OCI-LY3 (cell line): ENCODE results near the gene INAFM1.

Experiments
- CTCF ChIP-seq: fragments of 200-600, 300-600 bp; sonication (generic); IDR thresholded peaks from 2 replicates; pipeline ENCODE4 v1.5.1; 2014; ENCODE audit warnings: antibody characterized with exemption, low read length, low read depth
- EZH2phosphoT487 ChIP-seq: fragments of 200-600 bp; shearing (Covaris generic); IDR thresholded peaks from 2 replicates; pipeline ENCODE4 v1.6.1; 2018; ENCODE audit warnings: antibody characterized with exemption, mixed run types, low read depth

GRCh38 chr19:47264629-47265028 is 10.1 kb upstream of the INAFM1 start:
- TF ChIP-seq CTCF: no peak
- no peak for TF ChIP-seq EZH2phosphoT487
